BLaER1 (cell line): ENCODE measurements around the gene LTF.

Source experiments
- H3K27ac ChIP-seq: shearing (Covaris generic); formaldehyde crosslinking; 2 replicates; pipeline ENCODE4 v1.8.1; 2022
- H3K27me3 ChIP-seq: shearing (Covaris generic); formaldehyde crosslinking; 2 replicates; pipeline ENCODE4 v1.8.1; 2022
- H3K36me3 ChIP-seq: shearing (Covaris generic); formaldehyde crosslinking; 2 replicates; pipeline ENCODE4 v1.8.1; 2022
- H3K4me1 ChIP-seq: shearing (Covaris generic); formaldehyde crosslinking; 2 replicates; pipeline ENCODE4 v1.8.1; 2022
- H3K4me2 ChIP-seq: shearing (Covaris generic); formaldehyde crosslinking; 2 replicates; pipeline ENCODE4 v1.8.1; 2022
- H3K4me3 ChIP-seq: shearing (Covaris generic); formaldehyde crosslinking; 2 replicates; pipeline ENCODE4 v1.8.1; 2022
- H3K9ac ChIP-seq: shearing (Covaris generic); formaldehyde crosslinking; 2 replicates; pipeline ENCODE4 v1.8.1; 2022
- H3K9me3 ChIP-seq: shearing (Covaris generic); formaldehyde crosslinking; 2 replicates; pipeline ENCODE4 v1.8.1; 2022
- H4K20me1 ChIP-seq: shearing (Covaris generic); formaldehyde crosslinking; 2 replicates; pipeline ENCODE4 v1.8.1; 2022
- Cebpa-rat ChIP-seq: shearing (Covaris generic); IDR thresholded peaks from 2 replicates; pipeline ENCODE4 v1.8.1; 2022

The LTF gene

GRCh38 chr3:46462511-46462910 lies 2.2 kb downstream of the LTF start:
- H3K27me3 ChIP-seq = peaks cover 28% of the 10 kb centered on the region
- H3K36me3 ChIP-seq = no peaks in the 10 kb centered on the region
- H3K27ac ChIP-seq = no peak overlapping the region

GRCh38 chr3:46462111-46462510 lies 2.6 kb downstream of the LTF start:
- Histone ChIP-seq H3K9ac (no peak overlapping the region), H3K36me3 (no peaks in the 10 kb centered on the region), H3K4me2 (no peak overlapping the region), H4K20me1 (no peaks in the 10 kb centered on the region), H3K9me3 (no peaks in the 10 kb centered on the region; the same call in 1 of the 2 replicates), H3K4me1 (peaks cover 21% of the 10 kb centered on the region), H3K27ac (no peak overlapping the region), H3K27me3 (peaks cover 28% of the 10 kb centered on the region), H3K4me3 (no peak overlapping the region)
- TF ChIP-seq Cebpa-rat = no peak

More at GRCh38 chr3:46462511-46462910, 2.2 kb downstream of the LTF start:
- no peak overlapping the region for H3K4me2 ChIP-seq
- no peak overlapping the region for H3K9ac ChIP-seq
- H3K9me3 ChIP-seq = no peaks in the 10 kb centered on the region; the same call in 1 of the 2 replicates
- TF ChIP-seq Cebpa-rat = no peak
- peaks cover 21% of the 10 kb centered on the region for H3K4me1 ChIP-seq
- H3K4me3 ChIP-seq = no peak overlapping the region
- H4K20me1 ChIP-seq = no peaks in the 10 kb centered on the region

- Histone ChIP-seq H3K27ac (no peak overlapping the region), H3K9ac (no peak overlapping the region), H4K20me1 (no peaks in the 10 kb centered on the region), H3K27me3 (peaks cover 23% of the 10 kb centered on the region), H3K9me3 (no peaks in the 10 kb centered on the region; the same call in 1 of the 2 replicates), H3K4me2 (no peak overlapping the region), H3K36me3 (no peaks in the 10 kb centered on the region), H3K4me1 (peaks cover 18% of the 10 kb centered on the region), H3K4me3 (no peak overlapping the region)
- no peak for TF ChIP-seq Cebpa-rat
Observed at GRCh38 chr3:46460051-46460450, 4.7 kb downstream of the LTF start.

GRCh38 chr3:46456118-46456517 lies 8.6 kb downstream of the LTF start:
- no peaks in the 10 kb centered on the region for H4K20me1 ChIP-seq
- no peak overlapping the region for H3K27ac ChIP-seq
- no peak for TF ChIP-seq Cebpa-rat
- H3K9ac ChIP-seq = no peak overlapping the region
- no peaks in the 10 kb centered on the region; the same call in 1 of the 2 replicates for H3K9me3 ChIP-seq
- no peak overlapping the region for H3K4me3 ChIP-seq
- no peak overlapping the region for H3K4me2 ChIP-seq
- no peaks in the 10 kb centered on the region for H3K27me3 ChIP-seq
- H3K36me3 ChIP-seq = no peaks in the 10 kb centered on the region
- peaks cover 26% of the 10 kb centered on the region for H3K4me1 ChIP-seq

- peaks cover 26% of the 10 kb centered on the region for H3K4me1 ChIP-seq
- H4K20me1 ChIP-seq = no peaks in the 10 kb centered on the region
- no peak for TF ChIP-seq Cebpa-rat
- H3K9ac ChIP-seq = no peak overlapping the region
- no peak overlapping the region for H3K27ac ChIP-seq
- H3K27me3 ChIP-seq = no peaks in the 10 kb centered on the region
- no peaks in the 10 kb centered on the region for H3K36me3 ChIP-seq
- peak overlapping the region; percentile 64; the same call in 1 of the 2 replicates for H3K4me2 ChIP-seq
- H3K4me3 ChIP-seq = no peak overlapping the region
- no peaks in the 10 kb centered on the region; the same call in 1 of the 2 replicates for H3K9me3 ChIP-seq
Observed at GRCh38 chr3:46455231-46456115, 9.2 kb downstream of the LTF start.

GRCh38 chr3:46454606-46455005 lies 10.1 kb downstream of the LTF start:
- no peak for TF ChIP-seq Cebpa-rat
- no peaks in the 10 kb centered on the region for H3K9me3 ChIP-seq
- H3K27ac ChIP-seq = 0 out of 2 replicates have a peak overlapping the region, but pooled peaks have one; percentile 14
- no peaks in the 10 kb centered on the region for H4K20me1 ChIP-seq
- peak overlapping the region; percentile 64 for H3K4me2 ChIP-seq
- no peak overlapping the region for H3K9ac ChIP-seq
- no peaks in the 10 kb centered on the region for H3K27me3 ChIP-seq
- H3K4me3 ChIP-seq = no peak overlapping the region
- peaks cover 26% of the 10 kb centered on the region for H3K4me1 ChIP-seq
- no peaks in the 10 kb centered on the region for H3K36me3 ChIP-seq

GRCh38 chr3:46454209-46454595 lies 10.5 kb downstream of the LTF start:
- Histone ChIP-seq H3K4me1 (peaks cover 26% of the 10 kb centered on the region), H3K27me3 (no peaks in the 10 kb centered on the region), H3K9ac (no peak overlapping the region), H3K4me2 (peak overlapping the region; percentile 64), H3K27ac (0 out of 2 replicates have a peak overlapping the region, but pooled peaks have one; percentile 14), H4K20me1 (no peaks in the 10 kb centered on the region), H3K9me3 (no peaks in the 10 kb centered on the region), H3K4me3 (no peak overlapping the region), H3K36me3 (no peaks in the 10 kb centered on the region)
- TF ChIP-seq Cebpa-rat = no peak

- H3K9me3 ChIP-seq = no peaks in the 10 kb centered on the region
- TF ChIP-seq Cebpa-rat = no peak
- no peaks in the 10 kb centered on the region for H4K20me1 ChIP-seq
- no peak overlapping the region for H3K4me3 ChIP-seq
- H3K4me1 ChIP-seq = peaks cover 26% of the 10 kb centered on the region
- H3K4me2 ChIP-seq = peak overlapping the region; percentile 64
- H3K36me3 ChIP-seq = no peaks in the 10 kb centered on the region
- H3K9ac ChIP-seq = no peak overlapping the region
- H3K27ac ChIP-seq = no peak overlapping the region
- H3K27me3 ChIP-seq = no peaks in the 10 kb centered on the region
Observed at GRCh38 chr3:46453526-46454208, 11.0 kb downstream of the LTF start.

GRCh38 chr3:46449755-46450552 lies 14.8 kb downstream of the LTF start:
- TF ChIP-seq Cebpa-rat = no peak
- no peaks in the 10 kb centered on the region for H3K27me3 ChIP-seq

More at GRCh38 chr3:46449755-46450552, 14.8 kb downstream of the LTF start:
- Histone ChIP-seq H3K4me1 (peaks cover 18% of the 10 kb centered on the region), H3K9me3 (no peaks in the 10 kb centered on the region), H3K4me2 (no peak overlapping the region), H3K36me3 (no peaks in the 10 kb centered on the region), H4K20me1 (no peaks in the 10 kb centered on the region), H3K9ac (no peak overlapping the region), H3K4me3 (no peak overlapping the region), H3K27ac (no peak overlapping the region)
